ENCODE data around the gene COL7A1. TPM values are rescaled to one million over a fixed set of nuclear protein-coding genes. Genes with fewer than 3 reads are reported as not detected.

Gene COL7A1
- 1 to 10 TPM in 2 of 6 donors, under 1 TPM in 4; 0.41 to 3.2 (median 0.79) TPM for total RNA-seq
- polyA plus RNA-seq: 10 to 100 TPM in 1 of 2 donors, 1 to 10 TPM in 1; 9.9 to 12.6 TPM

DNA sequence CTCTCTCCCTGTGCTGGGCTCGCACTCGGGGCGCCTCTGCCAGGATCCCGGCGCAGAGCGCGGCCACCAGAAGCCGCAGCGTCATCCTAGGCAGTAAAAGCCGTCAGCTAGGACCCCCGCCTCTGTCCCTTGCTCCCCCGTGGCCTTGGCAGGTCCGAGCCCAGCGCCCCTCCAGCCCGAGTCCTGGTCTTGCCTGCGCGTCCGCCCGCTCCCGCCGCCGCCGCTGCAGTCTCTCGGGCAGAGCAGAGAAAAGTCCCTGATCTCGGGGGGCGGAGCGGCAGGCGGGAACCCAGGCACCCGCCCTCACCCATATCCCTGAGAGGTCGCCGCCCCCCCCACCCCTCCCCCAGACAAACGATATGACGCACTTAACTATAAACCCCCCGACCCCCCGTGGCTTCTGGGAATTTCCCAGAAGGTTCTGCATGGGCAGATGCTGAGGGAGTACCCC lies at the start of gene COL7A1:
TSS of gene COL7A1 (minus strand) at position 255 of the 451 bp plus-strand sequence. CDS start at position 85, 170 bp downstream.
- H3K27me3 ChIP-seq: no peaks in the 10 kb centered on the region
- peak in 1 of 4 donors; percentile 26 for ATAC-seq
- no peaks in the 10 kb centered on the region for H3K9me3 ChIP-seq
- peaks cover 0 to 16% (median 10%) of the 10 kb centered on the region in 3 donors for H3K36me3 ChIP-seq
- no peak within 1 kb of the TSS for H3K27ac ChIP-seq
- no peak for DNase-seq
- no peak for FAIRE-seq
- H3K4me3 ChIP-seq: peak within 1 kb of the TSS in 1 of 4 donors; percentile 17
- H3K4me1 ChIP-seq: no peaks in the 10 kb centered on the region
- intact Hi-C loops (cut with DNase I): no loop called here
- TF ChIP-seq, protein P1, sequence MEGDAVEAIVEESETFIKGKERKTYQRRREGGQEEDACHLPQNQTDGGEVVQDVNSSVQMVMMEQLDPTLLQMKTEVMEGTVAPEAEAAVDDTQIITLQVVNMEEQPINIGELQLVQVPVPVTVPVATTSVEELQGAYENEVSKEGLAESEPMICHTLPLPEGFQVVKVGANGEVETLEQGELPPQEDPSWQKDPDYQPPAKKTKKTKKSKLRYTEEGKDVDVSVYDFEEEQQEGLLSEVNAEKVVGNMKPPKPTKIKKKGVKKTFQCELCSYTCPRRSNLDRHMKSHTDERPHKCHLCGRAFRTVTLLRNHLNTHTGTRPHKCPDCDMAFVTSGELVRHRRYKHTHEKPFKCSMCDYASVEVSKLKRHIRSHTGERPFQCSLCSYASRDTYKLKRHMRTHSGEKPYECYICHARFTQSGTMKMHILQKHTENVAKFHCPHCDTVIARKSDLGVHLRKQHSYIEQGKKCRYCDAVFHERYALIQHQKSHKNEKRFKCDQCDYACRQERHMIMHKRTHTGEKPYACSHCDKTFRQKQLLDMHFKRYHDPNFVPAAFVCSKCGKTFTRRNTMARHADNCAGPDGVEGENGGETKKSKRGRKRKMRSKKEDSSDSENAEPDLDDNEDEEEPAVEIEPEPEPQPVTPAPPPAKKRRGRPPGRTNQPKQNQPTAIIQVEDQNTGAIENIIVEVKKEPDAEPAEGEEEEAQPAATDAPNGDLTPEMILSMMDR (IDR thresholded peaks at IDR 0.05): no peak
- WGBS, 2 donors: 3 to 5% methylated on average over 34 to 35 of the region's 35 CpGs

DNA sequence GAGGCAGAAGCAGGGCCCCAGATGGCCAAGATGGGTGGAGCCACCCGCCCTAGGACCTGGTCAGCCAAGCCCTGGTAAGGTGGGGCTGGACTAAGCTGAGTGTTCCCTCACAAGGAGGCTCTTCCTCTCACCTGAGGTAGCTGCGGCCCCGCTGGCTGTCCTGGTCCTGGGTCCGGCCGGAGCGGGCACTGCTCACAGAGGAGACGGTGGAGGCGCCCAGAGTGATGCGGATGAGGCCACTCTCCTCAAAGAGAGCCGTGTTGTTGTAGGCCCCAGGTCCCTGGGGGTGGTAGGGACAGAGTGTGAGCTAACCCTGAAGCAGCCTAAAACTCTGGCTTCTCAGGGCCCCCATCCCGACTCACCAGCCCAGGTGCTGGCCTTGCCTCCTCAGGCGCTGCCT lies 47.5 kb upstream of the COL7A1 start:
- no peak overlapping the region for H3K27ac ChIP-seq
- DNase-seq (no peak), ATAC-seq (no peak), FAIRE-seq (no peak)
- TF ChIP-seq, protein P1 (IDR thresholded peaks at IDR 0.05): no peak
- H3K4me3 ChIP-seq: no peak overlapping the region
- H3K36me3 ChIP-seq: no peaks in the 10 kb centered on the region
- H3K4me1 ChIP-seq: no peaks in the 10 kb centered on the region
- H3K27me3 ChIP-seq: no peaks in the 10 kb centered on the region
- WGBS, 2 donors: 85 to 91% methylated on average over 12 of the region's 12 CpGs
- intact Hi-C loops (cut with DNase I): no loop called here
- H3K9me3 ChIP-seq: no peaks in the 10 kb centered on the region

DNA sequence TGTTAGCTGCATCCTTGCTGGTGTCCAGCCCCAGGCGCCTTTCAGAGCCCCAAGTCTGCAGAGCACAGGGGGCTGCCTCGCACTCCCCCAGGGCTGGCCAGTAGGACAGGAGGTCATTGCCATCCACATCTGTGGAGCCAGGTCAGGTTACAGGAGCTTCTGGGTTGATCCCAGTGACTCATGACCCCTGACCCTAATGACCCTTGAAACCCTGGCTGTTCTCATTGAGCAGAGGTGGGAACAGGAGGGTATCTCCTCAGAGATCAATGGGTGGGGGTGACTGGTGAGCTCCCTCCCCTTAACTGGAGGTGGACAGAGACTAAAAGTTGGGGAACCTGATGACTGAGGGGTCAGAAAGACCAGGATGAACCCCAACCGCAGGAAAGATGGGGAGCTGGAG lies 46.3 kb upstream of the COL7A1 start:
- peaks cover 0 to under 1% (median 0%) of the 10 kb centered on the region in 3 donors for H3K4me1 ChIP-seq
- no peaks in the 10 kb centered on the region for H3K27me3 ChIP-seq
- H3K36me3 ChIP-seq: no peaks in the 10 kb centered on the region
- TF ChIP-seq, protein P1 (IDR thresholded peaks at IDR 0.05): no peak
- DNase-seq: no peak
- 88 to 90% methylated on average over 3 of the region's 3 CpGs for WGBS, 2 donors
- no peak for ATAC-seq
- no peak for FAIRE-seq
- intact Hi-C loops (cut with DNase I): no loop called here
- H3K4me3 ChIP-seq: no peak overlapping the region
- H3K9me3 ChIP-seq: no peaks in the 10 kb centered on the region
- H3K27ac ChIP-seq: no peak overlapping the region

DNA sequence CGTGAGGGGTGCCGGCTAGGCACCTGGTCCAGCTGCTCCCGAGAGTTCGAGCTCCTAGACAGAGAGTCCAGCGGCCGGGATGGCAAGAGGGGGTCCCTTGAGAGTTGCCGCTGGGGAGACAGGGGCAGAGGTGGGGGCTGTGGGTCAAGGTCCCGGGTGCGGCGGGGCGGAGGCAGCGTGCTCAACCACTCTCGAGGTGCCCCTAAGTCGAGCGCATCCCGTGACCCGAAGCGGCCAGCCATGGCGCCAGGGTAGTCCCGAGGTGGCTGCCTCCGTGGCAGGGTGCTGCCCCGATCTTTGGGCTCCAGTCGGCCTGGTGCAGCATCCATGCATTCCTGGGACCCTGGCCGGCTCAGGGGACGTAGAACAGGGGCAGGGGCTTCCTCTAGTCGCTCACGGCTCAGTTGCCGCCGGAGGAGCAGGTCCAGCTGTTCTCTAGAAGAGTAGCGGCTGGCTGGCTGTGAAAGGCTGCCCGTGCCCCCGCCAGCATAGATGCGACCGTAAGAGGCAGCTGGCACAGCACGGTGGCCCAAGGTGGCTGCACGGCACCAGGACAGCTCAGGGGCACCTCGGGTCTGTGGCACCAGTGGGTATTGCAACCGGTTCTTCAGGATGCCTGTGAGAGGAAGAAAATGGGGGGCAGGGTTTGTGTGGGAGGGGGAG lies 44.9 kb upstream of the COL7A1 start:
- FAIRE-seq: no peak
- 85 to 88% methylated on average over 36 to 38 of the region's 38 CpGs for WGBS, 2 donors

More for the DNA sequence above, 44.9 kb upstream of the COL7A1 start:
- Histone ChIP-seq H3K27me3 (no peaks in the 10 kb centered on the region), H3K4me3 (no peak overlapping the region), H3K27ac (no peak overlapping the region), H3K9me3 (no peaks in the 10 kb centered on the region), H3K36me3 (no peaks in the 10 kb centered on the region), H3K4me1 (peaks cover 0 to 6% (median 0%) of the 10 kb centered on the region in 3 donors)
- TF ChIP-seq, protein P1 (IDR thresholded peaks at IDR 0.05): no peak
- no peak for DNase-seq
- no peak for ATAC-seq
- intact Hi-C loops (cut with DNase I): no loop called here

Data from pancreas (tissue), 10 donors.